ENCODE data around the gene HSPBP1. TPM values are rescaled to one million over a fixed set of nuclear protein-coding genes. Genes with fewer than 3 reads are reported as not detected.
A peak's percentile ranks its signal among the peaks of the same experiment; 100 is the strongest.

The HSPBP1 gene
- total and polyA plus RNA-seq, 4 donors = 19.3 to 62.2 (median 51.7) TPM

DNA sequence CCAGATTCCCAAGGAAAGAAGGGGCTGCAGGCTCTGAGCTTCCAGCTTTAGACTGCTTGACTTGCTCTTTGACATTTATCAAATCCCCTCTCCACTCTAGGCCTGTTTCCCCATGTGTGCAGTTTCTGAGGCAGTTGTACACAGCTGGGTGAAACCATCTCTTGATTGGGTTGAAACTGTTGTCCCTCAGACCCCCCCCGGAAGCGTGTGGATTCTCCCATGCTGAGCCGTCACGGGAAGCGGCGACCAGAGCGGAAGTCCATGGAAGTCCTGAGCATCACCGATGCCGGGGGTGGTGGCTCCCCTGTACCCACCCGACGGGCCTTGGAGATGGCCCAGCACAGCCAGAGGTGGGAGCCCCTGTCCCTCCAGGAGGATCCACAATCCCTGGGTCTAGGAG lies 23.6 kb upstream of the HSPBP1 start:
- Histone ChIP-seq H3K36me3 (ENCODE audit: control insufficient read depth in 4 of 4, insufficient read depth in 4 of 4, low read length in 4 of 4) (peaks cover 0 to 12% (median 5%) of the 10 kb centered on the region in 4 donors), H3K4me3 (no peak overlapping the region), H3K4me1 (ENCODE audit: control insufficient read depth in 5 of 5, insufficient read depth in 5 of 5, low read length in 5 of 5) (peaks cover 0 to 8% (median 3%) of the 10 kb centered on the region in 5 donors), H3K27ac (ENCODE audit: low read depth in 1 of 2, low read length in 1 of 2) (no peak overlapping the region), H3K27me3 (ENCODE audit: control insufficient read depth in 3 of 3, insufficient read depth in 3 of 3, low read length in 2 of 3) (no peaks in the 10 kb centered on the region), H3K9ac (ENCODE audit: insufficient read depth in 1 of 2, low read length in 2 of 2) (no peak overlapping the region), H3K9me3 (ENCODE audit: control insufficient read depth in 4 of 4, insufficient read depth in 3 of 4, low read length in 3 of 4) (no peaks in the 10 kb centered on the region)
- WGBS, 2 donors = 93 to 97% methylated on average over 11 of the region's 11 CpGs
- no peak for DNase-seq
- no peak for ATAC-seq (ENCODE audit: insufficient read depth, low FRiP score)
- TF ChIP-seq CTCF (IDR thresholded peaks at IDR 0.05; ENCODE audit: control extremely low read depth, extremely low read depth) = no peak

GRCh38 chr19:55302318-55302703 lies 22.4 kb upstream of the HSPBP1 start:
- no peaks in the 10 kb centered on the region for H3K9me3 ChIP-seq (ENCODE audit: control insufficient read depth in 4 of 4, insufficient read depth in 3 of 4, low read length in 3 of 4)
- no peaks in the 10 kb centered on the region for H3K27me3 ChIP-seq (ENCODE audit: control insufficient read depth in 3 of 3, insufficient read depth in 3 of 3, low read length in 2 of 3)
- 68 to 73% methylated on average over 12 of the region's 12 CpGs for WGBS, 2 donors
- DNase-seq (no peak), ATAC-seq (ENCODE audit: insufficient read depth, low FRiP score) (no peak)
- peak overlapping the region in 1 of 2 donors; percentile 51 for H3K9ac ChIP-seq (ENCODE audit: insufficient read depth in 1 of 2, low read length in 2 of 2)
- H3K27ac ChIP-seq (ENCODE audit: low read depth in 1 of 2, low read length in 1 of 2) = no peak overlapping the region
- peaks cover 0 to 8% (median 3%) of the 10 kb centered on the region in 5 donors for H3K4me1 ChIP-seq (ENCODE audit: control insufficient read depth in 5 of 5, insufficient read depth in 5 of 5, low read length in 5 of 5)
- H3K4me3 ChIP-seq = no peak overlapping the region
- no peak for TF ChIP-seq CTCF (IDR thresholded peaks at IDR 0.05; ENCODE audit: control extremely low read depth, extremely low read depth)
- H3K36me3 ChIP-seq (ENCODE audit: control insufficient read depth in 4 of 4, insufficient read depth in 4 of 4, low read length in 4 of 4) = peaks cover 0 to 13% (median 5%) of the 10 kb centered on the region in 4 donors

DNA sequence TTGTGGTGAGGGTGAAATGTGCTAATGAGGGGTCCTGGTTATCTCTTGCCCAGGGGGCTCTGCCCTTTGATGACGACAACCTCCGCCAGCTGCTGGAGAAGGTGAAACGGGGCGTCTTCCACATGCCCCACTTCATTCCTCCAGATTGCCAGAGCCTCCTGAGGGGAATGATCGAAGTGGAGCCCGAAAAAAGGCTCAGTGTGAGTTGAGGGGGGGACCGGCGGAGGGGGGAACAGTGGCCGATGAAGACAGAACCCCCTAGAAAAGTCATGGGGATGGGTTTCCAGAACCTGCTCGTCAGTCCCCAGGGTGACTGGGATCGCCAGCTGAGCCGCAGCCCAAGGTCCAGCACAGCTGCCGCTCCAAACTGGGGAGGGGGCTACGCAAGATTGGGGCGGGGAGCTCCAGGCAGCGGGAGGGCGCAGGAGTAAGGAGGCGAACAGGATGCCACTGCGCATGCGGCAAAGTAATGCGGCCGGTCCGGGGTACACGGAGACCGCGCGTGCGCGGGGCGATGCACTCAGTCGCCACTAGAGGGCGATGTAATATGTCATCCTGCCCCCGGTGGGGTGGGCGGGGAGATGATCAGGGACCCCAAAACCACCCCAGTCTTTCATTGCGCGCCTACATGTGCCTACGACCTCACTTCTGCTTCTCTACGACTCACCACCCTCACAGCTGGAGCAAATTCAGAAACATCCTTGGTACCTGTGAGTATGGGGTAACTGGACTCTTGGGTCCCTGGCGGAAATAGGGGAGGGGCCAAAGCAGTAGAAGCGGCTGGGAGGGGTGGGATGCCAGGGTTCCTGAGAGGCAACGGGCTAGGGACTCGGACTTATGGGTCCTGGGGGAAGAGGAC lies 21.8 kb upstream of the HSPBP1 start:
- no peaks in the 10 kb centered on the region for H3K27me3 ChIP-seq (ENCODE audit: control insufficient read depth in 3 of 3, insufficient read depth in 3 of 3, low read length in 2 of 3)
- H3K36me3 ChIP-seq (ENCODE audit: control insufficient read depth in 4 of 4, insufficient read depth in 4 of 4, low read length in 4 of 4) = peaks cover 0 to 11% (median 5%) of the 10 kb centered on the region in 4 donors
- H3K4me3 ChIP-seq = no peak overlapping the region
- no peaks in the 10 kb centered on the region for H3K9me3 ChIP-seq (ENCODE audit: control insufficient read depth in 4 of 4, insufficient read depth in 3 of 4, low read length in 3 of 4)
- DNase-seq (peak; percentile 86 to 91 (median 88)), ATAC-seq (ENCODE audit: insufficient read depth, low FRiP score) (peak; percentile 82)
- H3K27ac ChIP-seq (ENCODE audit: low read depth in 1 of 2, low read length in 1 of 2) = no peak overlapping the region
- H3K9ac ChIP-seq (ENCODE audit: insufficient read depth in 1 of 2, low read length in 2 of 2) = peak overlapping the region in 1 of 2 donors; percentile 51
- WGBS, 2 donors = 13 to 15% methylated on average over 37 to 42 of the region's 42 CpGs
- TF ChIP-seq CTCF (IDR thresholded peaks at IDR 0.05; ENCODE audit: control extremely low read depth, extremely low read depth) = peak; percentile 84
- H3K4me1 ChIP-seq (ENCODE audit: control insufficient read depth in 5 of 5, insufficient read depth in 5 of 5, low read length in 5 of 5) = peaks cover 0 to 8% (median 3%) of the 10 kb centered on the region in 5 donors
